A673 (cell line): ENCODE measurements around the gene TMEM14C.

ENCODE experiments used
- EZH2 ChIP-seq: fragments of 200-600 bp; sonication (generic); IDR thresholded peaks from 2 replicates; pipeline ENCODE4 v1.6.1; 2017; ENCODE audit warnings: borderline replicate concordance, low read depth, mild to moderate bottlenecking, mixed read lengths, antibody characterized with exemption, low read length; ENCODE audit not compliant: poor library complexity, severe bottlenecking
- TF ChIP-seq, protein P1 (sequence below): fragments of 300-800, 200-600 bp; sonication (generic); conservative IDR thresholded peaks from 2 replicates; pipeline ENCODE4 v1.5.1; 2017; ENCODE audit warnings: low read depth, mild to moderate bottlenecking, antibody characterized with exemption, low read length, moderate library complexity, mixed read lengths

DNA sequence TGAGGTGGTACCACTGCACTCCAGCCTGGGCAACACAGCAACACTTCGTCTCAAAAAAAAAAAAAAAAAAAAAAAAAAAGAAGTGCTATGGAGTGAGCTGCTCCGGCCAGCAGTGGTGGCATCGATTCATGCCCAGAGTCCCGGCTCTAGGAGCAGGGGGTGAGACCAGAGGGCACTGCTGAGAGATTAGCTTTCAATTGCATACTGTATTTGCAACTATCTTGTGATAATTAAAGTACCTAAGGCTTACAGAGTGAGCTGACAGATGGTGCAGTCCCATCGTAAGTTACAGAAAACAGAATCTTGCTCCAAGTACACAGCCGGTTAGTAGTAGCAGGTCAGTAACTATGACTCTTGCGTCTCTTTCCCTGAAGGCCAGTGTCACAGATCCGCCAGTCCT lies 56.2 kb downstream of the TMEM14C start:
- TF ChIP-seq, protein P1, sequence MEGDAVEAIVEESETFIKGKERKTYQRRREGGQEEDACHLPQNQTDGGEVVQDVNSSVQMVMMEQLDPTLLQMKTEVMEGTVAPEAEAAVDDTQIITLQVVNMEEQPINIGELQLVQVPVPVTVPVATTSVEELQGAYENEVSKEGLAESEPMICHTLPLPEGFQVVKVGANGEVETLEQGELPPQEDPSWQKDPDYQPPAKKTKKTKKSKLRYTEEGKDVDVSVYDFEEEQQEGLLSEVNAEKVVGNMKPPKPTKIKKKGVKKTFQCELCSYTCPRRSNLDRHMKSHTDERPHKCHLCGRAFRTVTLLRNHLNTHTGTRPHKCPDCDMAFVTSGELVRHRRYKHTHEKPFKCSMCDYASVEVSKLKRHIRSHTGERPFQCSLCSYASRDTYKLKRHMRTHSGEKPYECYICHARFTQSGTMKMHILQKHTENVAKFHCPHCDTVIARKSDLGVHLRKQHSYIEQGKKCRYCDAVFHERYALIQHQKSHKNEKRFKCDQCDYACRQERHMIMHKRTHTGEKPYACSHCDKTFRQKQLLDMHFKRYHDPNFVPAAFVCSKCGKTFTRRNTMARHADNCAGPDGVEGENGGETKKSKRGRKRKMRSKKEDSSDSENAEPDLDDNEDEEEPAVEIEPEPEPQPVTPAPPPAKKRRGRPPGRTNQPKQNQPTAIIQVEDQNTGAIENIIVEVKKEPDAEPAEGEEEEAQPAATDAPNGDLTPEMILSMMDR, result no peak
- TF ChIP-seq EZH2, result no peak
